Measurements from ENCODE around the gene LYZL2.
"Not testable (repeated sequence)": the region's sequence is repeated elsewhere in the genome, so short reads cannot be mapped to it uniquely, and the experiment has no call there.

Gene LYZL2

DNA sequence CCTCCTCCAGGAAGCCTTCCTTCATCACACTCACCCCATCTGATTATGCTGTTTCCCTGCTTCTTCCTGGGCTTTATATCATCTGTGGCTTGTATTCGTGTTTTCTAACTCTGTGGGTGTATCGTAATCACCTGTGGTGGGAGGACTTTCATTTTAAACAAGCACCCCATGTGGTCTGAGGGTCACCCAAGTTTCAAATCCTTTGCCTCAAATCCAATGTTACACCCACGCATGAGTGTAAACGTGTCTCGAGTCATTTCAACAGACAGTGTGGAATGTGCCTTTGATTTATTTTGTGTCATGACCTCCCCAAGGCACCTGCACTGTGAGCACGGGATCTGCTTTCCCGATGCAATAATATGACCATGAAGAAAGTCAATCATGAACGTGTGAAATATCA is 17.5 kb upstream of the LYZL2 start:
- Histone ChIP-seq H3K9me3 (ENCODE audit: severe bottlenecking) (no peaks in the 10 kb centered on the region), H3K4me1 (ENCODE audit: insufficient read depth, poor library complexity, severe bottlenecking) (no peaks in the 10 kb centered on the region), H3K27me3 (ENCODE audit: insufficient read depth, poor library complexity, severe bottlenecking) (no peaks in the 10 kb centered on the region), H3K36me3 (ENCODE audit: low read depth) (no peaks in the 10 kb centered on the region), H3K4me3 (ENCODE audit: severe bottlenecking) (no peak overlapping the region), H3K27ac (ENCODE audit: poor library complexity, severe bottlenecking) (no peak overlapping the region)
- DNase-seq (ENCODE audit: low spot score) (no peak), ATAC-seq (ENCODE audit: low read depth) (no peak)
- TF ChIP-seq, protein P1, sequence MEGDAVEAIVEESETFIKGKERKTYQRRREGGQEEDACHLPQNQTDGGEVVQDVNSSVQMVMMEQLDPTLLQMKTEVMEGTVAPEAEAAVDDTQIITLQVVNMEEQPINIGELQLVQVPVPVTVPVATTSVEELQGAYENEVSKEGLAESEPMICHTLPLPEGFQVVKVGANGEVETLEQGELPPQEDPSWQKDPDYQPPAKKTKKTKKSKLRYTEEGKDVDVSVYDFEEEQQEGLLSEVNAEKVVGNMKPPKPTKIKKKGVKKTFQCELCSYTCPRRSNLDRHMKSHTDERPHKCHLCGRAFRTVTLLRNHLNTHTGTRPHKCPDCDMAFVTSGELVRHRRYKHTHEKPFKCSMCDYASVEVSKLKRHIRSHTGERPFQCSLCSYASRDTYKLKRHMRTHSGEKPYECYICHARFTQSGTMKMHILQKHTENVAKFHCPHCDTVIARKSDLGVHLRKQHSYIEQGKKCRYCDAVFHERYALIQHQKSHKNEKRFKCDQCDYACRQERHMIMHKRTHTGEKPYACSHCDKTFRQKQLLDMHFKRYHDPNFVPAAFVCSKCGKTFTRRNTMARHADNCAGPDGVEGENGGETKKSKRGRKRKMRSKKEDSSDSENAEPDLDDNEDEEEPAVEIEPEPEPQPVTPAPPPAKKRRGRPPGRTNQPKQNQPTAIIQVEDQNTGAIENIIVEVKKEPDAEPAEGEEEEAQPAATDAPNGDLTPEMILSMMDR (IDR thresholded peaks at IDR 0.05; ENCODE audit: poor library complexity, severe bottlenecking): no peak

DNA sequence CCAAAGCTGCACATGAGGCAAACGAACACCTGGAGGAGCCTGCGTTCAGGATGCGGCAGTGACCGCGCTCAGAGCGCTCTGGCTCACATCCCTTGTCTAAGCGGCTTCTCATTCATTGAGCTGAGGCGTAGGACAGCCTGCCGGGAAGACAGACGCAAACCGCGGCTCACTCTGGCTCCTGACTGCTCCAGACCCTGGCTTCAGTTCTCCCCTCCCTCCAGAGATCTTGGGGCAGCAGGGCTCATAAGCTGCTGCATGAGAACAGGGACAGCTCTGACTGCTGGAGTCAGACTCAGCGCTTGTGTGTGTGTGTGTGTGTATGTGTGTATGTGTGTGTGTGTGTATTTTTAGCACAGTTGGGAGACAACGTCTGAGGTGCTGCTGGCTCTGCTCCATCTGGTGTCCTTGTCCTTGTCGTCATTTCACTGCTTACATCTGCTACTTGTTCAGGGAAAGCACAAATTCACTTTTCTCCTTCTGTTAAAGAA is 15.8 kb upstream of the LYZL2 start:
- Histone ChIP-seq H3K27ac (ENCODE audit: poor library complexity, severe bottlenecking) (no peak overlapping the region), H3K4me1 (ENCODE audit: insufficient read depth, poor library complexity, severe bottlenecking) (no peaks in the 10 kb centered on the region), H3K9me3 (ENCODE audit: severe bottlenecking) (no peaks in the 10 kb centered on the region), H3K36me3 (ENCODE audit: low read depth) (no peaks in the 10 kb centered on the region), H3K27me3 (ENCODE audit: insufficient read depth, poor library complexity, severe bottlenecking) (no peaks in the 10 kb centered on the region), H3K4me3 (ENCODE audit: severe bottlenecking) (no peak overlapping the region)
- ATAC-seq (ENCODE audit: low read depth) (peak; percentile 75), DNase-seq (ENCODE audit: low spot score) (no peak)
- TF ChIP-seq, protein P1 (IDR thresholded peaks at IDR 0.05; ENCODE audit: poor library complexity, severe bottlenecking): no peak

DNA sequence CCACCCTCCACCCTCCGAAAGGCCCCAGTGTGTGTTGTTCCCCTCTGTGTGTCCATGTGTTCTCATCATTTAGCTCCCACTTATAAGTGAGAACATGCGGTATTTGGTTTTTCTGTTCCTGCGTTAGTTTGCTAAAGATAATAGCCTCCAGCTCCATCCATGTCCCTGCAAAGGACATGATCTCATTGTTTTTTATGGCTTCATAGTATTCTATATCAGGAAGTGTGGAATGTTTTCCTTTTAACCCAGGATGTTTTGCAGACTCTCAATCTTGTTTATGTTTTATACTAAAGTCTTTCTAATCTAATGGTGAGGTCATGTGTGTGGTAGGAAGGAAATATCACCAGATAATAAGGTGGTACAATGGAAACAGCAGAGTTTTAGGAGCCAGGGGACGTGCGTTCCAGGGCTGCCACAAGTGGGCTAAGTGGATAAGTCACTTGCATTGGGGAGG is 14.9 kb upstream of the LYZL2 start:
- H3K4me1 ChIP-seq (ENCODE audit: insufficient read depth, poor library complexity, severe bottlenecking); H3K36me3 ChIP-seq (ENCODE audit: low read depth); H3K27me3 ChIP-seq (ENCODE audit: insufficient read depth, poor library complexity, severe bottlenecking); ATAC-seq (ENCODE audit: low read depth); H3K9me3 ChIP-seq (ENCODE audit: severe bottlenecking); DNase-seq (ENCODE audit: low spot score); H3K27ac ChIP-seq (ENCODE audit: poor library complexity, severe bottlenecking); H3K4me3 ChIP-seq (ENCODE audit: severe bottlenecking): not testable (repeated sequence)

DNA sequence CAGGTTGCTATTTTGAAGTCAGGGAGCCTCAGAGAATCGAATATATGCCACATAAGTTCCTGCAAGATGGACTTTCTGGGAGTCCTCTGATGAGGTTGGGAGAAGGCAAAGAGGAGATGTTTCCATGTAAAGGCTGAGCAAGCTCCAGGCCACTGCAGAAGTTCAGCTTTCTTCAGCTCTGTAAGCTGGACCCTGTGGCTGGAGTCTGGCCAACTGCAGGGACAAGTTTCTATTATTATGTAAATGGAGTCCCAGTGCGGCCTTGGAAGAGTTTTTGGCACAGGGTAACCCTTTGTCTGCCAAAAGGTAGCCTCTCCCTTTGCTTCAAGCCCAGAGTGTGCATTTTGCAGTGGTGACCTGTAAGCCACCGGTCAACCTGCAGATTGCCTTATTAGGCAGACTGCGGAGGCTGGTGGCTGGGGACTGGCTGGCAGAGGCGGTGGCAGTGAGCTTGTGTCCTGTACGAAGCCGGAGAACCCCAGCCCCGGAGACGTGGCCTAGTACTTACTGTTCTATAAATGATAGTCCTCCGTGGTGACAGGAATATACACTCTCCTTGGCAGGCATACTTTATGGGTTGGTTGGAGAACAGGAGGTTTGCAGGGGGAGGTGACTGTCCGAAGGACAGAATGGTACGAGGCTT is 14.1 kb upstream of the LYZL2 start:
- H3K27me3 ChIP-seq (ENCODE audit: insufficient read depth, poor library complexity, severe bottlenecking); ATAC-seq (ENCODE audit: low read depth); H3K9me3 ChIP-seq (ENCODE audit: severe bottlenecking); H3K36me3 ChIP-seq (ENCODE audit: low read depth); DNase-seq (ENCODE audit: low spot score); H3K27ac ChIP-seq (ENCODE audit: poor library complexity, severe bottlenecking); H3K4me1 ChIP-seq (ENCODE audit: insufficient read depth, poor library complexity, severe bottlenecking); H3K4me3 ChIP-seq (ENCODE audit: severe bottlenecking): not testable (repeated sequence)

DNA sequence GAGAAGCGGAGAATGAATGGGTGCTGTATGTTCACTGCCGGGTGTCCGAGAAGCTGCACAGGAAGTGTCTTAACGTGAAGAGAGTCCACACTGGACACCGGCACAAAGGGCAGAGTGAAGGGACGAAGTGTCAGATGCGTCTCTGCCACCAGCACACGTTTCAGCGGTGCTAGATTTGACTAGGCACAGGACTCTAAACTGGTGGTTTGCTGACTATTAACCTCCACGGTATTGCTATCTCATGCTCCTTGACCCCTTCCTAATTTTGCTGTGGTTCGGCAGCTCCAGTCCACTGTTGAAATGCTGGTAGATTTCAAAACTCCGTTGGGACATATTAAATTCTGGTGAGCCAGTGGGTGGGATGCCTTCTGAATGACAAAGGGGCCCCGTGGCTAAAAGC is 13.3 kb upstream of the LYZL2 start:
- not testable (repeated sequence) for H3K36me3 ChIP-seq (ENCODE audit: low read depth); H3K27ac ChIP-seq (ENCODE audit: poor library complexity, severe bottlenecking); ATAC-seq (ENCODE audit: low read depth); H3K4me1 ChIP-seq (ENCODE audit: insufficient read depth, poor library complexity, severe bottlenecking); H3K4me3 ChIP-seq (ENCODE audit: severe bottlenecking); DNase-seq (ENCODE audit: low spot score); H3K27me3 ChIP-seq (ENCODE audit: insufficient read depth, poor library complexity, severe bottlenecking); H3K9me3 ChIP-seq (ENCODE audit: severe bottlenecking)

DNA sequence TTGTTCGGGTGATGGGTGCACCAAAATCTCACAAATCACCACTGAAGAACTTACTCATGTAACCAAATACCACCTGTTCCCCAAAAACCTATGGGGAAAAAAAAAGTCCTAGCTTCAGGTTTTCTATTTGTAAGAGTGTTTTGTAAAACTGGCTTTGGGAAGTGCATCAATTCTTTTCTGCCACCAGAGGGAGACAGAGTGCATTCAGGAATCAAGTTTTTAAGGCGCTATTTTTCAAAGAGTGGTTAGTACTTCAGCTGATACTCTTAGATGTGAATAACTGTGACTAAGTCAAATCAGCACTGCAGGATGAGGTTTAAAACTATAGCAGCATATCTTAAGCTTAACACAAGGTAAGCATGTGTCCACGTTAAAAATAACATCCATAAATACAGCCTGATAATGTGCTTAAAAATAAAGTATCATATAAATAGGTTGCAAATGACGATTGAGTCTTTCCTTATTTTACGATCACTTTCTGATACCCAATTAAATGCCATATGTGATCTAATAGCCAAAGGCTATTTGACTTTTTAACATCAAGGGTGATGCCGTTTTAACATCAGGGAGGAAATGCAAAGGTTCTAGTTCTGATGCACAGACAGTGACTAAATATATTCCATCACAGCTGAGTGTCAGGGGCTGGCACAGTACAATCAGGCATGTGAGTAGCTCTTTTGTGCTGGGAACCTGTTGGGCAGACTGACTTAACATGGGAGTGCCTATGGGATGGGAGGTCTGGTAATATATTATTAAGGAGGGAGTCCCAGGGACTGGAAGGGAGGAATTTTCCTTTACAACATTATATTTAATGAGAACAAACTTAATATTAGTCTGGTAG is 10.6 kb upstream of the LYZL2 start:
- Histone ChIP-seq H3K27ac (ENCODE audit: poor library complexity, severe bottlenecking) (no peak overlapping the region), H3K36me3 (ENCODE audit: low read depth) (no peaks in the 10 kb centered on the region), H3K4me1 (ENCODE audit: insufficient read depth, poor library complexity, severe bottlenecking) (no peaks in the 10 kb centered on the region), H3K27me3 (ENCODE audit: insufficient read depth, poor library complexity, severe bottlenecking) (no peaks in the 10 kb centered on the region), H3K9me3 (ENCODE audit: severe bottlenecking) (no peaks in the 10 kb centered on the region), H3K4me3 (ENCODE audit: severe bottlenecking) (no peak overlapping the region)
- DNase-seq (ENCODE audit: low spot score) (no peak), ATAC-seq (ENCODE audit: low read depth) (no peak)
- TF ChIP-seq, protein P1 (IDR thresholded peaks at IDR 0.05; ENCODE audit: poor library complexity, severe bottlenecking): peak; percentile 94

All from RWPE2 (cell line).